DOHH2 (cell line): ENCODE measurements around the gene SMARCA2.

Experiments
- EZH2phosphoT487 ChIP-seq: fragments of 200-600 bp; sonication (generic); IDR thresholded peaks from 2 replicates; pipeline ENCODE4 v1.6.1; 2017; ENCODE audit warnings: borderline replicate concordance, mild to moderate bottlenecking, antibody characterized with exemption, low read length, moderate library complexity, mixed read lengths
- TF ChIP-seq, protein P1 (sequence below): fragments of 200-600 bp; sonication (generic); IDR thresholded peaks from one replicate; pipeline ENCODE4 v1.5.1; 2014; ENCODE audit warnings: antibody characterized with exemption, mild to moderate bottlenecking, low read depth, low read length; ENCODE audit not compliant: poor library complexity, severe bottlenecking

DNA sequence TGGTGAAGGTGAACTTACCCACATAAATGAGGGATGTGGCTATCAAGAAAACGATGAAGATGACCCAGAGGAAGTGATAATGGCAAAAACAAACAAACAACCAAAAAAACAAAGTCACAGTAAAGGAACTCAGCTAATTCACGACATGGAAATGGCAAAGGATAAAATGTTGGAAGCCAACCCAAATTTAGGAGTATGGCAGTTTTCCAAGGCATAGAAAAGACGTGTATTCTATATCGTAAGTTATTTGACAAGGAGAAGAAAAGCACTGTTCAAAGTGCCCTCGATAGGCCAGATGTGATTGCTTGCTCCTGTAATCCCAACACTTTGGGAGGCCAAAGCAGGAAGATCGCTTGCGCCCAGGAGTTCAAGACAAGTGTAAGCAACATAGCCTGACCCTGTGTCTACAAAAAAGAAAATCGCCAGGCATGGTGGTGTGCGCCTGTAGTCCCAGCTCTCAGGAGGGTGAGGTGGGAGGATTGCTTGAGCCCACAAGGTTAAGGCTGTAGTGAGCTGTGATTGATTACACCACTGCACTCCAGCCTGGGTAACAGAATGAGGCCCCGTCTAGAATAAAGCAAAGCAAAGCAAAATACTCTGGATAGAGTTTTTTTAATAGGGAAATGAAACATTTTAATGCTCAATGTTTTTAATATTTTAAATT is 138.0 kb downstream of the SMARCA2 start:
- TF ChIP-seq, protein P1, sequence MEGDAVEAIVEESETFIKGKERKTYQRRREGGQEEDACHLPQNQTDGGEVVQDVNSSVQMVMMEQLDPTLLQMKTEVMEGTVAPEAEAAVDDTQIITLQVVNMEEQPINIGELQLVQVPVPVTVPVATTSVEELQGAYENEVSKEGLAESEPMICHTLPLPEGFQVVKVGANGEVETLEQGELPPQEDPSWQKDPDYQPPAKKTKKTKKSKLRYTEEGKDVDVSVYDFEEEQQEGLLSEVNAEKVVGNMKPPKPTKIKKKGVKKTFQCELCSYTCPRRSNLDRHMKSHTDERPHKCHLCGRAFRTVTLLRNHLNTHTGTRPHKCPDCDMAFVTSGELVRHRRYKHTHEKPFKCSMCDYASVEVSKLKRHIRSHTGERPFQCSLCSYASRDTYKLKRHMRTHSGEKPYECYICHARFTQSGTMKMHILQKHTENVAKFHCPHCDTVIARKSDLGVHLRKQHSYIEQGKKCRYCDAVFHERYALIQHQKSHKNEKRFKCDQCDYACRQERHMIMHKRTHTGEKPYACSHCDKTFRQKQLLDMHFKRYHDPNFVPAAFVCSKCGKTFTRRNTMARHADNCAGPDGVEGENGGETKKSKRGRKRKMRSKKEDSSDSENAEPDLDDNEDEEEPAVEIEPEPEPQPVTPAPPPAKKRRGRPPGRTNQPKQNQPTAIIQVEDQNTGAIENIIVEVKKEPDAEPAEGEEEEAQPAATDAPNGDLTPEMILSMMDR, result no peak
- no peak for TF ChIP-seq EZH2phosphoT487
